ENCODE data around the gene TMOD2. TPM values are rescaled to one million over a fixed set of nuclear protein-coding genes. Genes with fewer than 3 reads are reported as not detected.

The TMOD2 gene
- total RNA-seq, 4 donors from 2014 or later, result 41.6 to 113 (median 54.7) TPM

DNA sequence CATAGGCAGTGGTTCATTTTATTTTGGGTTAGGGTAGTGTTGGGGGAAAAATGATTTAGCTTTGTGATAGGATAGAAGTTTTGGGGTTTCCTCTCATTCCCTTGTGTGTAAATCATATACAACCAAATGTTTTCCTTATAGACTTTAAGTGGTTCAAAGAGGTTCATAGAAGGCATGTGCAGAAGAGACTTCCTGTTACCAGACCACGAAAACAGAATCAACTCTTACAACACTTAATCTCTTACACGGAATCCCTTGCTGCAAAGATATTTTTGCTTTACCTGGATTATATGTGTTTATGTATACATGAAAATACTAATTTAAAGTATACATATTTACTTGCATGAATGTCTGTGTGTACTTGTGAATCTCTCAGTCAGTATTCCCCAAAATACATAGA, 2.9 kb downstream of the TMOD2 start:
- Histone ChIP-seq H3K4me1 (peaks cover 0 to 60% (median 27%) of the 10 kb centered on the region in 4 donors), H3K36me3 (no peaks in the 10 kb centered on the region), H3K27me3 (no peaks in the 10 kb centered on the region), H3K27ac (peak overlapping the region in 2 of 4 donors; percentile 83 to 92), H3K4me3 (no peak overlapping the region), H3K9me3 (no peaks in the 10 kb centered on the region)
- WGBS, 2 donors, result 45 to 56% methylated on average over 2 of the region's 2 CpGs
- TF ChIP-seq POLR2A (IDR thresholded peaks at IDR 0.05), result no peak
- TF ChIP-seq, protein P1, sequence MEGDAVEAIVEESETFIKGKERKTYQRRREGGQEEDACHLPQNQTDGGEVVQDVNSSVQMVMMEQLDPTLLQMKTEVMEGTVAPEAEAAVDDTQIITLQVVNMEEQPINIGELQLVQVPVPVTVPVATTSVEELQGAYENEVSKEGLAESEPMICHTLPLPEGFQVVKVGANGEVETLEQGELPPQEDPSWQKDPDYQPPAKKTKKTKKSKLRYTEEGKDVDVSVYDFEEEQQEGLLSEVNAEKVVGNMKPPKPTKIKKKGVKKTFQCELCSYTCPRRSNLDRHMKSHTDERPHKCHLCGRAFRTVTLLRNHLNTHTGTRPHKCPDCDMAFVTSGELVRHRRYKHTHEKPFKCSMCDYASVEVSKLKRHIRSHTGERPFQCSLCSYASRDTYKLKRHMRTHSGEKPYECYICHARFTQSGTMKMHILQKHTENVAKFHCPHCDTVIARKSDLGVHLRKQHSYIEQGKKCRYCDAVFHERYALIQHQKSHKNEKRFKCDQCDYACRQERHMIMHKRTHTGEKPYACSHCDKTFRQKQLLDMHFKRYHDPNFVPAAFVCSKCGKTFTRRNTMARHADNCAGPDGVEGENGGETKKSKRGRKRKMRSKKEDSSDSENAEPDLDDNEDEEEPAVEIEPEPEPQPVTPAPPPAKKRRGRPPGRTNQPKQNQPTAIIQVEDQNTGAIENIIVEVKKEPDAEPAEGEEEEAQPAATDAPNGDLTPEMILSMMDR (IDR thresholded peaks at IDR 0.05), result no peak
- TF ChIP-seq EP300 (IDR thresholded peaks at IDR 0.05), result no peak
- no peak for DNase-seq (ENCODE audit: low spot score in 2 of 2)

DNA sequence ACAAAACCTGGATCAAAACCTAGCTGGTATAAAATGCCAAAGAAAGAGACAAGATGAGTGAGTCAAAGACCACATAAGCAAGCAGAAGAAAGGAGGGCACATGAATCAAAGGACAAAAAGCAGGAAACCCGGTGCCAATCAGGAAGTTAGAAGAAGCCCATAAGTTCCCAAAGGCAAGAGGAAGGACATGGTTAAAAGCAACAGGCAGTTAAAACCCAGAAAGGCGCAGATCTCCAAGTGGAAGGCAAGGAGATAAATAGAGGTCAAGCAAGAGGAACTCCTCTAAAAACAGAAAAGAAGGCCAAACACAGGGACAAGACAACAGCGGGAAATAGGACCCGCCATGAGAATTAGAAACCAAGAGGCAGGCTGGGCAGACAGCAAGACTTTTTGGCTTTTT, 4.4 kb downstream of the TMOD2 start:
- no peak for DNase-seq (ENCODE audit: low spot score in 2 of 2)
- 56 to 70% methylated on average over 4 of the region's 4 CpGs for WGBS, 2 donors
- peak overlapping the region in 3 of 4 donors; percentile 31 to 92 (median 81) for H3K27ac ChIP-seq
- TF ChIP-seq POLR2A (IDR thresholded peaks at IDR 0.05) (no peak), EP300 (IDR thresholded peaks at IDR 0.05) (no peak)
- TF ChIP-seq, protein P1 (IDR thresholded peaks at IDR 0.05), result no peak
- no peaks in the 10 kb centered on the region for H3K9me3 ChIP-seq
- peaks cover 0 to 70% (median 29%) of the 10 kb centered on the region in 4 donors for H3K4me1 ChIP-seq
- no peaks in the 10 kb centered on the region for H3K27me3 ChIP-seq
- no peaks in the 10 kb centered on the region for H3K36me3 ChIP-seq
- no peak overlapping the region for H3K4me3 ChIP-seq

DNA sequence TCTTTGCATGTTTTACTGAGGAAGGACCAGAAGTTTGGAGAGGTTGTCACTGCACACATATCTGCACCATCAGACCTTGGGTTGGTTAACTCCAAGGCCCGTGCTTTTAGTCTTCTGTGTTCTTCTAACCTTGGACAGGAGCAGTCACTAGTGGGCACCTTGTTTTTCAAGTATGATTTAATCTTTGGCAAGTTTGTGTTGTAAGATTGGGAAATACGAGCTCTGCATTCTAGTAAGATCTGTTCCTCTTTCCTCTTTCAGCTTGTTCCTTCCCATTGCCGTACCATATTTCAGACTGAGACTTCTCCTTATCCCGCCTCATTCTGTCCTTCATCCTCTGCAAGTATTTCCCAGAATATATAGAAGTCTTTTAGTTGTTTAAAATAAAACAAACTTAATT, 5.1 kb downstream of the TMOD2 start:
- TF ChIP-seq EP300 (IDR thresholded peaks at IDR 0.05), result peak in 1 of 2 donors; percentile 29
- TF ChIP-seq, protein P1 (IDR thresholded peaks at IDR 0.05), result no peak
- Histone ChIP-seq H3K27ac (peak overlapping the region in 3 of 4 donors; percentile 31 to 92 (median 81)), H3K9me3 (no peaks in the 10 kb centered on the region), H3K36me3 (no peaks in the 10 kb centered on the region), H3K4me1 (peaks cover 0 to 73% (median 28%) of the 10 kb centered on the region in 4 donors), H3K27me3 (no peaks in the 10 kb centered on the region), H3K4me3 (no peak overlapping the region)
- DNase-seq (ENCODE audit: low spot score in 2 of 2), result no peak
- WGBS, 2 donors, result 52 to 55% methylated on average over 4 of the region's 4 CpGs

DNA sequence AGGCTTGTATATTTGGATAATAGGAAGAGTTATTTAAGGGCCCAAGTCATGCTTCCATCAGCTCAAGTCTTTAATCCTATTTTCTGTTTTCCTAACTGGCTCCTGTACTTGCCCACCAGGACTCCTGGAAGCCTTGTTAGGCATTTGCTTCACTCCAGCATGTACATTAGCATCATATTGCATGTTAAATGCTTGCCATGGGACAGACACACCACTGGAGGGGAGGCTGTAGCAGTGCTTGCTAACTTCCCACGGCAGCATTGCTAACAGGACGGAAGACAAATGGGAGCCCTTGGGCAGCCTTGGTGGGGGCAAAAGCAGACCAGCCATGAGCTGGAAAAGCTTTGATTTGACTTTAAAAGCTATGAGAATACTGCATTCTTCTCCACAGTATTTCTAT, 6.1 kb downstream of the TMOD2 start:
- Histone ChIP-seq H3K36me3 (no peaks in the 10 kb centered on the region), H3K27ac (peak overlapping the region in 3 of 4 donors; percentile 52 to 92 (median 81)), H3K4me1 (peaks cover 0 to 76% (median 31%) of the 10 kb centered on the region in 4 donors), H3K9me3 (no peaks in the 10 kb centered on the region), H3K4me3 (no peak overlapping the region), H3K27me3 (no peaks in the 10 kb centered on the region)
- WGBS, 2 donors, result 57 to 63% methylated on average over 2 of the region's 2 CpGs
- no peak for DNase-seq (ENCODE audit: low spot score in 2 of 2)
- TF ChIP-seq, protein P1 (IDR thresholded peaks at IDR 0.05), result no peak
- TF ChIP-seq EP300 (IDR thresholded peaks at IDR 0.05) (no peak), POLR2A (IDR thresholded peaks at IDR 0.05) (no peak)

DNA sequence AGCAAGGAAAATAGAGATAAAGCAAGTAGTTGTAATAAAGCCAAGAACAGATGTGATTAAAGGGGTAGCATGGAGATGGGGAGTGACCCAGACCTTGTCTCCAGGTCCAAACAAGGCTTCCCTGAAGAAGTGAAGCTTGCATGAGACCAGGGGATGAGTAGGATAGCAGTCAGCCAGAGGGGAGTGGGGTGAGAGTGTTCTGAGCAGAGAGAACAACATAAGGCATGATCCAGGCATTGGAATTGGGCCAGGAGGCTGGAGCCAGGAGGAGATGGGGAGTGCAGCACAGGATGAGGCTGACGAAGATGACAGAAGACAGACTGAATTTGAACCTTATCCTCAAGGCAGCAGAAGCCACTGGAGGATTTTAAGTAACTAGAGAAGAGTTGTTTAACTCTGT, 7.2 kb downstream of the TMOD2 start:
- Histone ChIP-seq H3K4me3 (no peak overlapping the region), H3K4me1 (peaks cover 0 to 83% (median 31%) of the 10 kb centered on the region in 4 donors), H3K9me3 (no peaks in the 10 kb centered on the region), H3K36me3 (no peaks in the 10 kb centered on the region), H3K27me3 (no peaks in the 10 kb centered on the region), H3K27ac (peak overlapping the region in 3 of 4 donors; percentile 52 to 92 (median 81))
- DNase-seq (ENCODE audit: low spot score in 2 of 2), result peak in 1 of 2 donors; percentile 40
- 9 to 23% methylated on average over 1 of the region's 1 CpG for WGBS, 2 donors
- TF ChIP-seq, protein P1 (IDR thresholded peaks at IDR 0.05), result no peak
- TF ChIP-seq POLR2A (IDR thresholded peaks at IDR 0.05) (no peak), EP300 (IDR thresholded peaks at IDR 0.05) (no peak)
